Measurements from ENCODE around the gene CACNA1B.
A peak's percentile ranks its signal among the peaks of the same experiment; 100 is the strongest.

Gene CACNA1B

DNA sequence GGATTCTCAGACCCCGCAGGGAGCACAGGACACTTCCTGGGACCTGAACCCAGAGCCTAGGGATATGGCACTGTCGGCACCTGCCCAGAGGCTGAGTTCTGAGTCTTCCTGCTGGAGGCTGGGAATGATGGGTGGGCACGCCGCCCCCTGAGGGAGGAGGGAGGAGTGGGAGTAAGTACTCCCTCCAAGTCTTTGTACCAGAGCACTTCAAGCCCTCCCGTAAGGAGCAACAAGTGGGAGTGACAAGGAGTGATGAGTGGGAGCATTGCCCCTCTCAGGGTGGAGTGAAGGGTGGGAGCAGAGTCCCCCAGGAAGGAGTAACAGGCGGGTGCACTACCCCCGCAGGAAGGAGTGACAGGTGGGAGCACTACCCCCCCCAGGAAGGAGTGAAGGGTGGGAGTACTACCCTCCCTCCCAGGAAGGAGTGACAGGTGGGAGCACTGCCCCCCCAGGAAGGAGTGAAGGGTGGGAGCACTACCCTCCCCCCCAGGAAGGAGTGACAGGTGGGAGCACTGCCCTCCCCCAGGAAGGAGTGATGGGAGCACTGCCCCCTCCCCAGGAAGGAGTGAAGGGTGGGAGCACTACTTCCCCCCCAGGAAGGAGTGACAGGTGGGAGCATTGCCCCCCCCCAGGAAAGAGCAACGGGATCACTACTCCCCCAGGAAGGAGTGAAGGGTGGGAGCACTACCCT is 100.1 kb downstream of the CACNA1B start:
- no peak overlapping the region for H3K4me3 ChIP-seq (replicated peaks in 1 of 2; ENCODE audit: low read depth in 2 of 2, low read length in 2 of 2)
- no peak for DNase-seq (ENCODE audit: low read depth in 2 of 2)
- TF ChIP-seq, protein P1, sequence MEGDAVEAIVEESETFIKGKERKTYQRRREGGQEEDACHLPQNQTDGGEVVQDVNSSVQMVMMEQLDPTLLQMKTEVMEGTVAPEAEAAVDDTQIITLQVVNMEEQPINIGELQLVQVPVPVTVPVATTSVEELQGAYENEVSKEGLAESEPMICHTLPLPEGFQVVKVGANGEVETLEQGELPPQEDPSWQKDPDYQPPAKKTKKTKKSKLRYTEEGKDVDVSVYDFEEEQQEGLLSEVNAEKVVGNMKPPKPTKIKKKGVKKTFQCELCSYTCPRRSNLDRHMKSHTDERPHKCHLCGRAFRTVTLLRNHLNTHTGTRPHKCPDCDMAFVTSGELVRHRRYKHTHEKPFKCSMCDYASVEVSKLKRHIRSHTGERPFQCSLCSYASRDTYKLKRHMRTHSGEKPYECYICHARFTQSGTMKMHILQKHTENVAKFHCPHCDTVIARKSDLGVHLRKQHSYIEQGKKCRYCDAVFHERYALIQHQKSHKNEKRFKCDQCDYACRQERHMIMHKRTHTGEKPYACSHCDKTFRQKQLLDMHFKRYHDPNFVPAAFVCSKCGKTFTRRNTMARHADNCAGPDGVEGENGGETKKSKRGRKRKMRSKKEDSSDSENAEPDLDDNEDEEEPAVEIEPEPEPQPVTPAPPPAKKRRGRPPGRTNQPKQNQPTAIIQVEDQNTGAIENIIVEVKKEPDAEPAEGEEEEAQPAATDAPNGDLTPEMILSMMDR (IDR thresholded peaks at IDR 0.05; ENCODE audit: low read depth, low read length): no peak

DNA sequence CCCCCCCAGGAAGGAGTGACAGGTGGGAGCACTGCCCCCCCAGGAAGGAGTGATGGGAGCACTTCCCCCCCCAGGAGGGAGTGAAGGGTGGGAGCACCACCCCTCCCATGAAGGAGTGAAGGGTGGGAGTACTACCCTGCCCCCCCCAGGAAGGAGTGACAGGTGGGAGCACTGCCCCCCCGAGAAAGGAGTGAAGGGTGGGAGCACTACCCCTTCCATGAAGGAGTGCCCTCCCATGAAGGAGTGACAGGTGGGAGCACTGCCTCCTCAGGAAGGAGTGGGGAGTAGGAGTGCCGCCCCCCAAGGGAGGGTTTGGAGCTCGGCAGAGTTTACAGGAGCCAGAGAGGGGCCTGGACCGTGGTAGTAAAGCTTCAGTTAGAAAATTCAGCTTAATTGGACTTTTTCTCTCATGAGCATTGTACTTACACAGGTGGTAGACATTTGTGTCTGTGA is 100.7 kb downstream of the CACNA1B start:
- no peak overlapping the region for H3K4me3 ChIP-seq (replicated peaks in 1 of 2; ENCODE audit: low read depth in 2 of 2, low read length in 2 of 2)
- TF ChIP-seq, protein P1 (IDR thresholded peaks at IDR 0.05; ENCODE audit: low read depth, low read length): no peak
- no peak for DNase-seq (ENCODE audit: low read depth in 2 of 2)

DNA sequence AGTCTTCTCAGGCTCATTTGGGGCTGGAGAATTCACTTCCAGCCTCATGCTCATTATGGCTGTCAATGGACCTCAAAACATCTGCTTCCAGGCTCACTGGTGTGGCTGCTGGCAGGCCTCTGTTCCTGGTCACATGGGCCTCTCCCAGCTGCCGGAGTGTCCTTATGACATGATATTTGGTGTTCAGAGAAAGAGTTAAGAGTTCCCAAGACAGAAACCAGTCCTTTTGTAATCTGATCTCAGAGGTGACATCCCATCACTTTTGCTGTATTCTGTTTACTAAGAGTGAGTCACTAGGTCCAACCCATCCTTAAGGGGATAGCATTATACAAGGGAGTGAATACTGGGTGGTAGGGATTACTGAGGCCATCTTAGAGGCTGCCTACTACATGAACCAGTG is 104.6 kb downstream of the CACNA1B start:
- H3K4me3 ChIP-seq (replicated peaks in 1 of 2; ENCODE audit: low read depth in 2 of 2, low read length in 2 of 2): no peak overlapping the region
- TF ChIP-seq, protein P1 (IDR thresholded peaks at IDR 0.05; ENCODE audit: low read depth, low read length): no peak
- peak in 1 of 2 donors; percentile 1 for DNase-seq (ENCODE audit: low read depth in 2 of 2)

DNA sequence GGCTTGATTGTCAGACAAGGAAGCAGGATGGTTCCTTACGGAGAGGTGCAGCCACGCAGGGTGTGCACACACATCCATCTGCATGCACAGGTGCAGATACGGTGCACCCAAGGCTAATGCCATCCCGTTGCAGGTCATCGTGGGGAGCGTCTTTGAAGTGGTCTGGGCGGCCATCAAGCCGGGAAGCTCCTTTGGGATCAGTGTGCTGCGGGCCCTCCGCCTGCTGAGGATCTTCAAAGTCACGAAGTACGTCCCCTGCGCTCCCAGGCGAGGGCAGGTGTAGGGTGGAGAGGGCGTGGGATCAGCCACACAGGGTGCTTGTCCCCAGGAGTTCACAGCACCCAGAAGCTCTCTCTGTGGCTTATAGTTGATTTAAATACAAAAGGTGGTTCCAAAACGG is 106.4 kb downstream of the CACNA1B start:
- H3K4me3 ChIP-seq (replicated peaks in 1 of 2; ENCODE audit: low read depth in 2 of 2, low read length in 2 of 2): no peak overlapping the region

DNA sequence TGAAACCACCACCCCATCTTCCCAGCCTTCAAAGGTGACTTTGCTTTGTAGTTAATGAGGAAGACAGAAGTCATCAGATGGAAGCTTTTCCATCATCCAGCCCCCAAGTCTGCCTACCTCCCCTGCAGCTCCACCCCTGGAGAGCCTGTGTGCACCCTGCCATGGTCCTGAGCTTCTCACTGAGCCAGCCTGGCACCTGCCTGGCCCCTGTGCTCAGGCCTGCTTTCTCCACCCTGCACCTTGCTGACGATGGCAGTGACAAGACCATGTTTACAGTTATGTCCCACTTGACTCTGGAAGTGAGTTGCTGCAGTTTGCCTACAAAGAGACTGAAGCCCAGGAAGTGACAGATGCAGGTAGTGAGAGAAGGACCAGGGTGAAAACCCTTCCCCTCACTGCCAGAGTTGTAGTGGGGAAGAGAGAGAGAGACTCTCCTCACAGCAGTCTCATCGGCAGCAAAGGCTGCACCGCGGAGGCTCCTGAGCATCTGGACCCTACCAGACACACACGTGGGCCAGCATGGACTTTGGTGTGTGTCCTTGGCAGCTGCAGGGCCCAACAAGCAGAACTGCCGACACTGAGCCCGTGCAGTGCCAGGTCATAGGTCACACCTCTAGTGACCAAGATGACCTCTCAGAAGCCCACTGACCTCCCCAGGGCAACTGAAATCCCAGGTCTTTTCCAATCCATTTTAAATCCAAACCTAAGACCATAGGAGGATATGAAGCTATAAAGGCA is 107.1 kb downstream of the CACNA1B start:
- TF ChIP-seq, protein P1 (IDR thresholded peaks at IDR 0.05; ENCODE audit: low read depth, low read length): no peak
- H3K4me3 ChIP-seq (replicated peaks in 1 of 2; ENCODE audit: low read depth in 2 of 2, low read length in 2 of 2): no peak overlapping the region

More for the DNA sequence above, 106.4 kb downstream of the CACNA1B start:
- TF ChIP-seq, protein P1 (IDR thresholded peaks at IDR 0.05; ENCODE audit: low read depth, low read length): no peak
- DNase-seq (ENCODE audit: low read depth in 2 of 2): no peak

DNA sequence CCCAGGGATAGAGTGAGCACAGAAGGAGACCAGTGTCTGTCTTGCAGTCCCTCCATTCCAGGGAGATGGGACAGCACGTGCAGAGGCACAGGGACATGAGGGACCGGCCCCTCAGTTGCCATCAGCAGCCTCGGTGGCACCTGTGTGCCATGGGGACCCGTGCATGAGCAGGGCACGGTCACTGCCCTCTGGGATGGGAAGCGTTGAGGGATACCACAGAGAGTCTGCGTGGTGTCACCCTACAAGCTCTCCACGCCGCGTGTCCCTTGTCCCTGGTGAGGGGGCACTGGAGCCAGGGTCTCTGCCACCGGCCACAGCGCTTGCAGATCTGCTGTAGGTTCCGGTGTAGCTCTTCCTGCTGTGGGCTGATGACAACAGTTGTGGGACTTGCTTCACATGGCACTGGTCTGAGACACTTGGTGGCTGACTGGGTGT is 108.1 kb downstream of the CACNA1B start:
- no peak overlapping the region for H3K4me3 ChIP-seq (replicated peaks in 1 of 2; ENCODE audit: low read depth in 2 of 2, low read length in 2 of 2)
- TF ChIP-seq, protein P1 (IDR thresholded peaks at IDR 0.05; ENCODE audit: low read depth, low read length): no peak
- DNase-seq (ENCODE audit: low read depth in 2 of 2): no peak

More for the DNA sequence above, 107.1 kb downstream of the CACNA1B start:
- no peak for DNase-seq (ENCODE audit: low read depth in 2 of 2)
